PFSK-1 (cell line): Measurements from ENCODE around the gene C4A.

Experiments used
- FOXP2 ChIP-seq: optimal IDR thresholded peaks from 2 replicates; pipeline ENCODE3; 2011; ENCODE audit warnings: borderline replicate concordance, control low read depth, inconsistent platforms; ENCODE audit not compliant: insufficient read depth; ENCODE audit errors: extremely low read length, extremely low read depth
- POLR2AphosphoS5 ChIP-seq: IDR thresholded peaks from 2 replicates; pipeline ENCODE4 v1.6.1; 2012; ENCODE audit warnings: low read depth, mild to moderate bottlenecking, control low read depth, low read length, moderate library complexity
- SIN3A ChIP-seq: IDR thresholded peaks from 2 replicates; pipeline ENCODE4 v1.6.1; 2012; ENCODE audit warnings: mild to moderate bottlenecking, low read length, moderate library complexity, borderline replicate concordance; ENCODE audit not compliant: insufficient read depth
- TAF1 ChIP-seq: IDR thresholded peaks from 2 replicates; pipeline ENCODE4 v1.6.1; 2012; ENCODE audit warnings: low read length, control low read depth, borderline replicate concordance; ENCODE audit not compliant: insufficient read depth
- TF ChIP-seq, protein P1 (sequence below), 2 experiments: IDR thresholded peaks; 2 replicates each; pipeline versions ENCODE4 v1.6.1 to v1.8.0; 2011 to 2012; ENCODE audit warnings: low read depth in 2 of 2, low read length in 2 of 2, control low read depth in 1 of 2, inconsistent platforms in 1 of 2, mild to moderate bottlenecking in 1 of 2, moderate library complexity in 1 of 2; ENCODE audit not compliant: insufficient read depth in 1 of 2

C4A gene

GRCh38 chr6:32047855-32048766 is 66.3 kb downstream of the C4A start:
- TF ChIP-seq TAF1 (no peak), POLR2AphosphoS5 (no peak), SIN3A (no peak), FOXP2 (no peak)
- TF ChIP-seq, protein P1, sequence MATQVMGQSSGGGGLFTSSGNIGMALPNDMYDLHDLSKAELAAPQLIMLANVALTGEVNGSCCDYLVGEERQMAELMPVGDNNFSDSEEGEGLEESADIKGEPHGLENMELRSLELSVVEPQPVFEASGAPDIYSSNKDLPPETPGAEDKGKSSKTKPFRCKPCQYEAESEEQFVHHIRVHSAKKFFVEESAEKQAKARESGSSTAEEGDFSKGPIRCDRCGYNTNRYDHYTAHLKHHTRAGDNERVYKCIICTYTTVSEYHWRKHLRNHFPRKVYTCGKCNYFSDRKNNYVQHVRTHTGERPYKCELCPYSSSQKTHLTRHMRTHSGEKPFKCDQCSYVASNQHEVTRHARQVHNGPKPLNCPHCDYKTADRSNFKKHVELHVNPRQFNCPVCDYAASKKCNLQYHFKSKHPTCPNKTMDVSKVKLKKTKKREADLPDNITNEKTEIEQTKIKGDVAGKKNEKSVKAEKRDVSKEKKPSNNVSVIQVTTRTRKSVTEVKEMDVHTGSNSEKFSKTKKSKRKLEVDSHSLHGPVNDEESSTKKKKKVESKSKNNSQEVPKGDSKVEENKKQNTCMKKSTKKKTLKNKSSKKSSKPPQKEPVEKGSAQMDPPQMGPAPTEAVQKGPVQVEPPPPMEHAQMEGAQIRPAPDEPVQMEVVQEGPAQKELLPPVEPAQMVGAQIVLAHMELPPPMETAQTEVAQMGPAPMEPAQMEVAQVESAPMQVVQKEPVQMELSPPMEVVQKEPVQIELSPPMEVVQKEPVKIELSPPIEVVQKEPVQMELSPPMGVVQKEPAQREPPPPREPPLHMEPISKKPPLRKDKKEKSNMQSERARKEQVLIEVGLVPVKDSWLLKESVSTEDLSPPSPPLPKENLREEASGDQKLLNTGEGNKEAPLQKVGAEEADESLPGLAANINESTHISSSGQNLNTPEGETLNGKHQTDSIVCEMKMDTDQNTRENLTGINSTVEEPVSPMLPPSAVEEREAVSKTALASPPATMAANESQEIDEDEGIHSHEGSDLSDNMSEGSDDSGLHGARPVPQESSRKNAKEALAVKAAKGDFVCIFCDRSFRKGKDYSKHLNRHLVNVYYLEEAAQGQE (IDR thresholded peaks at IDR 0.05; ENCODE audit: insufficient read depth in 1 of 2, low read depth in 2 of 2, low read length in 2 of 2) = no peak

DNA sequence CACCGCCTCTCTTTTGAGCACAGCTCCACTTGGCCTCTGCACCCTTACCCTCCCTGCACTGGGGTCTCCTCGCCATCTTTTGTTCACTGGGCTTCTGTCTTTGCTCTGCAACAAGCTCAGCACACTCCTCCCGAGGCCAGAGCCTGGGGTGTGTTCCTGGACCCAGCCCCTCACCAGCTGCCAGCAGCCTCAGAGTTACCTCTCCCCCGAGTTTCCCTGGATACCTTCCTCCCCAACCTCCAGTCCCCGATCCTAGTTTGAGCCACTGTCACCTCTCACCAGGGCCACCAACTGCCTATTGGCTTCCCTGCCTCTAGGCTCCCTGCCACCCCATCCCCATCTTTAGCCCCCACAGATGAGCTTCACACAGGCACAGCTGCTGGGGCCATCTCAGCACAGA is 68.7 kb downstream of the C4A start:
- TF ChIP-seq SIN3A (no peak), FOXP2 (no peak), TAF1 (no peak), POLR2AphosphoS5 (no peak)
- TF ChIP-seq, protein P1 (IDR thresholded peaks at IDR 0.05; ENCODE audit: insufficient read depth in 1 of 2, low read depth in 2 of 2, low read length in 2 of 2) = no peak
